ENCODE measurements around the gene MYO1E. TPM values are rescaled to one million over a fixed set of nuclear protein-coding genes. Genes with fewer than 3 reads are reported as not detected.
"Not testable (repeated sequence)": the region's sequence is repeated elsewhere in the genome, so short reads cannot be mapped to it uniquely, and the experiment has no call there.

MYO1E gene
- total RNA-seq, 6 experiments from 2014 or later = 45.2 to 139 (median 68.9) TPM

- intact Hi-C loops (cut with DNase I) = no loop called here
- Histone ChIP-seq H3K4me3 (no peak overlapping the region), H3K4me1 (no peaks in the 10 kb centered on the region), H3K36me3 (peaks cover 6 to 25% (median 8%) of the 10 kb centered on the region in 4 donors), H3K27me3 (no peaks in the 10 kb centered on the region), H3K9me3 (peaks cover 0 to 8% (median 0%) of the 10 kb centered on the region in 4 donors), H3K27ac (no peak overlapping the region)
- 95% methylated on average over 4 of the region's 6 CpGs for WGBS (ENCODE audit: insufficient coverage, low coverage, low lambda C conversion rate, missing lambda C conversion rate)
- DNase-seq (no peak), ATAC-seq (no peak)
- TF ChIP-seq CTCF (IDR thresholded peaks at IDR 0.05) (no peak), POLR2A (IDR thresholded peaks at IDR 0.05) (no peak)
Observed at GRCh38 chr15:59133929-59134427, 238.7 kb downstream of the MYO1E start.

GRCh38 chr15:59131969-59132562 lies 240.6 kb downstream of the MYO1E start:
- WGBS (ENCODE audit: insufficient coverage, low coverage, low lambda C conversion rate, missing lambda C conversion rate) = 100% methylated on average over 3 of the region's 3 CpGs
- no peak for TF ChIP-seq CTCF (IDR thresholded peaks at IDR 0.05)
- no peak for TF ChIP-seq POLR2A (IDR thresholded peaks at IDR 0.05)
- Histone ChIP-seq H3K9me3 (peaks cover 0 to 12% (median 0%) of the 10 kb centered on the region in 4 donors), H3K4me1 (no peaks in the 10 kb centered on the region), H3K27me3 (no peaks in the 10 kb centered on the region), H3K36me3 (peaks cover 4 to 20% (median 6%) of the 10 kb centered on the region in 4 donors), H3K4me3 (no peak overlapping the region), H3K27ac (no peak overlapping the region)
- ATAC-seq (no peak), DNase-seq (no peak)
- intact Hi-C loops (cut with DNase I) = no loop called here

GRCh38 chr15:59131456-59131855 lies 241.2 kb downstream of the MYO1E start:
- intact Hi-C loops (cut with DNase I) = no loop called here
- TF ChIP-seq CTCF (IDR thresholded peaks at IDR 0.05) = no peak
- TF ChIP-seq POLR2A (IDR thresholded peaks at IDR 0.05) = no peak
- H3K4me1 ChIP-seq = no peaks in the 10 kb centered on the region
- no peak overlapping the region for H3K27ac ChIP-seq
- ATAC-seq (no peak), DNase-seq (no peak)
- H3K4me3 ChIP-seq = no peak overlapping the region
- peaks cover 0 to 12% (median 0%) of the 10 kb centered on the region in 4 donors for H3K9me3 ChIP-seq
- no peaks in the 10 kb centered on the region for H3K27me3 ChIP-seq
- peaks cover 0 to 14% (median 5%) of the 10 kb centered on the region in 4 donors for H3K36me3 ChIP-seq
- 98% methylated on average over 6 of the region's 16 CpGs for WGBS (ENCODE audit: insufficient coverage, low coverage, low lambda C conversion rate, missing lambda C conversion rate)

GRCh38 chr15:59127255-59127654 lies 245.4 kb downstream of the MYO1E start:
- H3K9me3 ChIP-seq = peaks cover 0 to 12% (median 0%) of the 10 kb centered on the region in 4 donors
- DNase-seq; ATAC-seq; H3K36me3 ChIP-seq; H3K27me3 ChIP-seq; intact Hi-C loops (cut with DNase I); H3K4me1 ChIP-seq; H3K4me3 ChIP-seq; H3K27ac ChIP-seq: not testable (repeated sequence)
- 45% methylated on average over 1 of the region's 1 CpG for WGBS (ENCODE audit: insufficient coverage, low coverage, low lambda C conversion rate, missing lambda C conversion rate)

- H3K4me1 ChIP-seq; H3K27ac ChIP-seq; intact Hi-C loops (cut with DNase I); H3K4me3 ChIP-seq; H3K36me3 ChIP-seq; ATAC-seq; H3K27me3 ChIP-seq; DNase-seq: not testable (repeated sequence)
- peaks cover 0 to 12% (median 0%) of the 10 kb centered on the region in 4 donors for H3K9me3 ChIP-seq
- 92% methylated on average over 4 of the region's 4 CpGs for WGBS (ENCODE audit: insufficient coverage, low coverage, low lambda C conversion rate, missing lambda C conversion rate)
Observed at GRCh38 chr15:59125683-59126082, 247.0 kb downstream of the MYO1E start.
